HPDE6-E6E7 (cell line): ENCODE measurements around the gene PDS5B.
"Not testable (repeated sequence)": the region's sequence is repeated elsewhere in the genome, so short reads cannot be mapped to it uniquely, and the experiment has no call there.

ENCODE experiments used
- DNase-seq: peaks from one replicate; pipeline ENCODE4 v3.0.0; 2011; ENCODE audit warnings: missing footprints; ENCODE audit errors: extremely low spot score

PDS5B gene

GRCh38 chr13:32657309-32657708, 71.1 kb downstream of the PDS5B start:
- no peak for DNase-seq

- DNase-seq = no peak
These were observed 73.5 kb downstream of the PDS5B start for GRCh38 chr13:32659736-32660135.

GRCh38 chr13:32660227-32660626, 74.0 kb downstream of the PDS5B start:
- no peak for DNase-seq

GRCh38 chr13:32661685-32662084, 75.4 kb downstream of the PDS5B start:
- DNase-seq = no peak

GRCh38 chr13:32663660-32664059, 77.4 kb downstream of the PDS5B start:
- no peak for DNase-seq

GRCh38 chr13:32666990-32667571, 80.8 kb downstream of the PDS5B start:
- no peak for DNase-seq

- DNase-seq = no peak
These were observed 82.9 kb downstream of the PDS5B start for GRCh38 chr13:32669030-32669646.

GRCh38 chr13:32674503-32674902, 88.3 kb downstream of the PDS5B start:
- no peak for DNase-seq

GRCh38 chr13:32676242-32676641, 90.0 kb downstream of the PDS5B start:
- DNase-seq = no peak

GRCh38 chr13:32682130-32682529, 95.9 kb downstream of the PDS5B start:
- DNase-seq = no peak

- no peak for DNase-seq
These were observed 96.5 kb downstream of the PDS5B start for GRCh38 chr13:32682740-32683139.

- DNase-seq = no peak
These were observed 101.0 kb downstream of the PDS5B start for GRCh38 chr13:32687275-32687674.

GRCh38 chr13:32695602-32696250, 109.5 kb downstream of the PDS5B start:
- no peak for DNase-seq

- no peak for DNase-seq
These were observed 121.2 kb downstream of the PDS5B start for GRCh38 chr13:32707471-32707870.

GRCh38 chr13:32713397-32713796, 127.1 kb downstream of the PDS5B start:
- no peak for DNase-seq

GRCh38 chr13:32716201-32716600, 129.9 kb downstream of the PDS5B start:
- not testable (repeated sequence) for DNase-seq

- DNase-seq = no peak
These were observed 133.8 kb downstream of the PDS5B start for GRCh38 chr13:32720026-32720425.

- DNase-seq = not testable (repeated sequence)
These were observed 135.1 kb downstream of the PDS5B start for GRCh38 chr13:32721131-32722034.

- DNase-seq = no peak
These were observed 136.1 kb downstream of the PDS5B start for GRCh38 chr13:32722340-32722739.

- no peak for DNase-seq
These were observed 137.7 kb downstream of the PDS5B start for GRCh38 chr13:32723987-32724386.

GRCh38 chr13:32726374-32727037, 140.3 kb downstream of the PDS5B start:
- no peak for DNase-seq

- DNase-seq = no peak
These were observed 142.1 kb downstream of the PDS5B start for GRCh38 chr13:32728327-32728726.
